SK-N-SH (cell line): Measurements from ENCODE around the gene GIMAP2.

Source experiments
- CHD2 ChIP-seq: fragments of 150-350 bp; IDR thresholded peaks from 2 replicates; pipeline ENCODE4 v1.6.1; 2018; ENCODE audit warnings: low read length; ENCODE audit not compliant: partially characterized antibody
- CTCF ChIP-seq: fragments of 200-600 bp; sonication (generic); IDR thresholded peaks from 2 replicates; pipeline ENCODE4 v1.6.1; 2017; ENCODE audit warnings: antibody characterized with exemption, mild to moderate bottlenecking, moderate library complexity
- EZH2phosphoT487 ChIP-seq: fragments of 200-600 bp; sonication (generic); IDR thresholded peaks from 2 replicates; pipeline ENCODE4 v1.6.1; 2017; ENCODE audit warnings: low read depth, mixed run types, mild to moderate bottlenecking, antibody characterized with exemption, moderate library complexity, borderline replicate concordance
- GATA2 ChIP-seq: sonication (generic); formaldehyde crosslinking; IDR thresholded peaks from 2 replicates; pipeline ENCODE4 v1.5.0; 2020; ENCODE audit warnings: mild to moderate bottlenecking, missing genetic modification reagents
- JUND ChIP-seq: IDR thresholded peaks from 2 replicates; pipeline ENCODE4 v1.4.0; 2012
- MXI1 ChIP-seq: IDR thresholded peaks from 2 replicates; pipeline ENCODE4 v1.6.1; 2012; ENCODE audit warnings: mild to moderate bottlenecking, low read depth, low read length, improper control_type of control experiment
- POLR2AphosphoS5 ChIP-seq: IDR thresholded peaks from 2 replicates; pipeline ENCODE4 v1.6.1; 2012; ENCODE audit warnings: low read depth, low read length
- REST ChIP-seq: IDR thresholded peaks from 2 replicates; pipeline ENCODE4 v1.6.1; 2012; ENCODE audit warnings: mild to moderate bottlenecking, low read depth, low read length, moderate library complexity
- SIN3A ChIP-seq: IDR thresholded peaks from 2 replicates; pipeline ENCODE4 v1.6.1; 2012; ENCODE audit warnings: low read depth, mild to moderate bottlenecking, low read length, moderate library complexity, borderline replicate concordance
- TF ChIP-seq, protein P1 (sequence below): fragments of 150-350 bp; IDR thresholded peaks from 2 replicates; pipeline ENCODE4 v1.6.1; 2017; ENCODE audit warnings: antibody characterized with exemption, low read length, low read depth, borderline replicate concordance
- TF ChIP-seq, protein P2 (sequence below): IDR thresholded peaks from 2 replicates; pipeline ENCODE4 v1.4.0; 2012; ENCODE audit warnings: low read depth

- no peak for TF ChIP-seq EZH2phosphoT487
- no peak for TF ChIP-seq REST
- TF ChIP-seq CTCF: no peak
- no peak for TF ChIP-seq MXI1
- TF ChIP-seq GATA2 (CRISPR knock-in tag): no peak
- TF ChIP-seq CHD2: no peak
- TF ChIP-seq, protein P1, sequence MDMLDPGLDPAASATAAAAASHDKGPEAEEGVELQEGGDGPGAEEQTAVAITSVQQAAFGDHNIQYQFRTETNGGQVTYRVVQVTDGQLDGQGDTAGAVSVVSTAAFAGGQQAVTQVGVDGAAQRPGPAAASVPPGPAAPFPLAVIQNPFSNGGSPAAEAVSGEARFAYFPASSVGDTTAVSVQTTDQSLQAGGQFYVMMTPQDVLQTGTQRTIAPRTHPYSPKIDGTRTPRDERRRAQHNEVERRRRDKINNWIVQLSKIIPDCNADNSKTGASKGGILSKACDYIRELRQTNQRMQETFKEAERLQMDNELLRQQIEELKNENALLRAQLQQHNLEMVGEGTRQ: no peak
- TF ChIP-seq SIN3A: no peak
- no peak for TF ChIP-seq JUND
- TF ChIP-seq, protein P2, sequence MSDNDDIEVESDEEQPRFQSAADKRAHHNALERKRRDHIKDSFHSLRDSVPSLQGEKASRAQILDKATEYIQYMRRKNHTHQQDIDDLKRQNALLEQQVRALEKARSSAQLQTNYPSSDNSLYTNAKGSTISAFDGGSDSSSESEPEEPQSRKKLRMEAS: no peak
- TF ChIP-seq POLR2AphosphoS5: no peak
These were observed 42.5 kb downstream of the GIMAP2 start for GRCh38 chr7:150728011-150728410.
